ENCODE data around the gene RSPH1. TPM values are rescaled to one million over a fixed set of nuclear protein-coding genes. Genes with fewer than 3 reads are reported as not detected.

RSPH1 gene
- total and polyA plus RNA-seq, 5 donors, result not detected

- 80% methylated on average over 13 of the region's 13 CpGs for WGBS
- Histone ChIP-seq H3K9me3 (ENCODE audit: control insufficient read depth, low read length) (no peaks in the 10 kb centered on the region), H3K4me3 (ENCODE audit: low read length) (no peak overlapping the region), H3K27ac (ENCODE audit: low read length) (no peak overlapping the region), H3K27me3 (ENCODE audit: control insufficient read depth, insufficient read depth) (no peaks in the 10 kb centered on the region), H3K4me1 (ENCODE audit: control insufficient read depth, insufficient read depth, low read length) (no peaks in the 10 kb centered on the region)
- ATAC-seq, result no peak
- intact Hi-C loops (cut with DNase I), result no loop called here
- no peak for DNase-seq
Observed at GRCh38 chr21:42493109-42494060, 2.6 kb downstream of the RSPH1 start.

GRCh38 chr21:42492201-42492600, 3.8 kb downstream of the RSPH1 start:
- intact Hi-C loops (cut with DNase I), result no loop called here
- Histone ChIP-seq H3K27me3 (ENCODE audit: control insufficient read depth, insufficient read depth) (no peaks in the 10 kb centered on the region), H3K9me3 (ENCODE audit: control insufficient read depth, low read length) (no peaks in the 10 kb centered on the region), H3K4me1 (ENCODE audit: control insufficient read depth, insufficient read depth, low read length) (no peaks in the 10 kb centered on the region), H3K27ac (ENCODE audit: low read length) (no peak overlapping the region), H3K4me3 (ENCODE audit: low read length) (no peak overlapping the region)
- WGBS, result 58% methylated on average over 8 of the region's 8 CpGs
- DNase-seq (no peak), ATAC-seq (no peak)

- no peak for ATAC-seq
- H3K27ac ChIP-seq (ENCODE audit: low read length), result no peak overlapping the region
- H3K9me3 ChIP-seq (ENCODE audit: control insufficient read depth, low read length), result no peaks in the 10 kb centered on the region
- no peak for DNase-seq
- WGBS, result 63% methylated on average over 1 of the region's 1 CpG
- H3K4me1 ChIP-seq (ENCODE audit: control insufficient read depth, insufficient read depth, low read length), result no peaks in the 10 kb centered on the region
- no peaks in the 10 kb centered on the region for H3K27me3 ChIP-seq (ENCODE audit: control insufficient read depth, insufficient read depth)
- H3K4me3 ChIP-seq (ENCODE audit: low read length), result no peak overlapping the region
- intact Hi-C loops (cut with DNase I), result no loop called here
Observed at GRCh38 chr21:42491328-42491727, 4.7 kb downstream of the RSPH1 start.

- Histone ChIP-seq H3K27me3 (ENCODE audit: control insufficient read depth, insufficient read depth) (no peaks in the 10 kb centered on the region), H3K4me3 (ENCODE audit: low read length) (no peak overlapping the region), H3K27ac (ENCODE audit: low read length) (no peak overlapping the region), H3K4me1 (ENCODE audit: control insufficient read depth, insufficient read depth, low read length) (no peaks in the 10 kb centered on the region), H3K9me3 (ENCODE audit: control insufficient read depth, low read length) (no peaks in the 10 kb centered on the region)
- intact Hi-C loops (cut with DNase I), result no loop called here
- ATAC-seq (no peak), DNase-seq (no peak)
Observed at GRCh38 chr21:42490720-42491119, 5.3 kb downstream of the RSPH1 start.

- H3K4me1 ChIP-seq (ENCODE audit: control insufficient read depth, insufficient read depth, low read length), result no peaks in the 10 kb centered on the region
- H3K27me3 ChIP-seq (ENCODE audit: control insufficient read depth, insufficient read depth), result no peaks in the 10 kb centered on the region
- no peaks in the 10 kb centered on the region for H3K9me3 ChIP-seq (ENCODE audit: control insufficient read depth, low read length)
- intact Hi-C loops (cut with DNase I), result no loop called here
- no peak for ATAC-seq
- no peak for DNase-seq
- 75% methylated on average over 4 of the region's 4 CpGs for WGBS
- H3K27ac ChIP-seq (ENCODE audit: low read length), result no peak overlapping the region
- no peak overlapping the region for H3K4me3 ChIP-seq (ENCODE audit: low read length)
Observed at GRCh38 chr21:42489991-42490390, 6.0 kb downstream of the RSPH1 start.

GRCh38 chr21:42489006-42489563, 6.9 kb downstream of the RSPH1 start:
- intact Hi-C loops (cut with DNase I), result no loop called here
- Histone ChIP-seq H3K4me3 (ENCODE audit: low read length) (no peak overlapping the region), H3K27ac (ENCODE audit: low read length) (no peak overlapping the region), H3K4me1 (ENCODE audit: control insufficient read depth, insufficient read depth, low read length) (no peaks in the 10 kb centered on the region), H3K27me3 (ENCODE audit: control insufficient read depth, insufficient read depth) (no peaks in the 10 kb centered on the region), H3K9me3 (ENCODE audit: control insufficient read depth, low read length) (no peaks in the 10 kb centered on the region)
- DNase-seq (no peak), ATAC-seq (no peak)
- WGBS, result 58% methylated on average over 2 of the region's 2 CpGs

GRCh38 chr21:42486531-42486930, 9.5 kb downstream of the RSPH1 start:
- Histone ChIP-seq H3K9me3 (ENCODE audit: control insufficient read depth, low read length) (no peaks in the 10 kb centered on the region), H3K27ac (ENCODE audit: low read length) (no peak overlapping the region), H3K4me1 (ENCODE audit: control insufficient read depth, insufficient read depth, low read length) (no peaks in the 10 kb centered on the region), H3K27me3 (ENCODE audit: control insufficient read depth, insufficient read depth) (no peaks in the 10 kb centered on the region), H3K4me3 (ENCODE audit: low read length) (no peak overlapping the region)
- intact Hi-C loops (cut with DNase I), result no loop called here
- WGBS, result 55% methylated on average over 5 of the region's 5 CpGs
- DNase-seq (no peak), ATAC-seq (no peak)

- ATAC-seq (no peak), DNase-seq (no peak)
- intact Hi-C loops (cut with DNase I), result no loop called here
- Histone ChIP-seq H3K27me3 (ENCODE audit: control insufficient read depth, insufficient read depth) (no peaks in the 10 kb centered on the region), H3K27ac (ENCODE audit: low read length) (no peak overlapping the region), H3K4me1 (ENCODE audit: control insufficient read depth, insufficient read depth, low read length) (no peaks in the 10 kb centered on the region), H3K9me3 (ENCODE audit: control insufficient read depth, low read length) (no peaks in the 10 kb centered on the region), H3K4me3 (ENCODE audit: low read length) (no peak overlapping the region)
- WGBS, result 82% methylated on average over 6 of the region's 6 CpGs
Observed at GRCh38 chr21:42486072-42486471, 10.0 kb downstream of the RSPH1 start.

GRCh38 chr21:42484966-42485365, 11.1 kb downstream of the RSPH1 start:
- Histone ChIP-seq H3K27me3 (ENCODE audit: control insufficient read depth, insufficient read depth) (no peaks in the 10 kb centered on the region), H3K9me3 (ENCODE audit: control insufficient read depth, low read length) (no peaks in the 10 kb centered on the region), H3K4me1 (ENCODE audit: control insufficient read depth, insufficient read depth, low read length) (no peaks in the 10 kb centered on the region), H3K4me3 (ENCODE audit: low read length) (no peak overlapping the region), H3K27ac (ENCODE audit: low read length) (no peak overlapping the region)
- DNase-seq (no peak), ATAC-seq (no peak)
- 80% methylated on average over 7 of the region's 7 CpGs for WGBS
- intact Hi-C loops (cut with DNase I), result no loop called here

- DNase-seq, result no peak
- intact Hi-C loops (cut with DNase I), result no loop called here
- ATAC-seq, result no peak
- Histone ChIP-seq H3K4me3 (ENCODE audit: low read length) (no peak overlapping the region), H3K9me3 (ENCODE audit: control insufficient read depth, low read length) (no peaks in the 10 kb centered on the region), H3K27ac (ENCODE audit: low read length) (no peak overlapping the region), H3K27me3 (ENCODE audit: control insufficient read depth, insufficient read depth) (no peaks in the 10 kb centered on the region), H3K4me1 (ENCODE audit: control insufficient read depth, insufficient read depth, low read length) (no peaks in the 10 kb centered on the region)
- 88% methylated on average over 4 of the region's 4 CpGs for WGBS
Observed at GRCh38 chr21:42481169-42481568, 14.9 kb downstream of the RSPH1 start.

- H3K27ac ChIP-seq (ENCODE audit: low read length), result no peak overlapping the region
- ATAC-seq (no peak), DNase-seq (no peak)
- no peaks in the 10 kb centered on the region for H3K27me3 ChIP-seq (ENCODE audit: control insufficient read depth, insufficient read depth)
- no peak overlapping the region for H3K4me3 ChIP-seq (ENCODE audit: low read length)
- no peaks in the 10 kb centered on the region for H3K4me1 ChIP-seq (ENCODE audit: control insufficient read depth, insufficient read depth, low read length)
- WGBS, result 89% methylated on average over 10 of the region's 10 CpGs
- no peaks in the 10 kb centered on the region for H3K9me3 ChIP-seq (ENCODE audit: control insufficient read depth, low read length)
- intact Hi-C loops (cut with DNase I), result no loop called here
Observed at GRCh38 chr21:42480736-42481135, 15.3 kb downstream of the RSPH1 start.

All from right cardiac atrium (tissue), 5 donors.